Upper lobe of left lung (tissue), 6 donors: ENCODE measurements around the gene PRKAG2. TPM values are rescaled to one million over a fixed set of nuclear protein-coding genes. Genes with fewer than 3 reads are reported as not detected.
A peak's percentile ranks its signal among the peaks of the same experiment; 100 is the strongest.

ENCODE experiments used
- ATAC-seq, 2 donors: fragments of 200-7000 bp; cut with Tn5 transposase; one replicate each; pipeline ENCODE4 v1.9.1; 2022; ENCODE audit warnings: mild to moderate bottlenecking in 2 of 2, moderate library complexity in 2 of 2; ENCODE audit not compliant: low FRiP score in 2 of 2
- DNase-seq, 2 donors: peaks; one replicate each; pipeline ENCODE4 v3.0.0-alpha.2; 2019 to 2020
- H3K27ac ChIP-seq, 4 donors: fragments of 200-600 bp; sonication (generic); one replicate each; pipeline ENCODE4 v1.5.1; 2016 to 2019
- H3K27me3 ChIP-seq, 4 donors: fragments of 200-600 bp; sonication (generic); one replicate each; pipeline ENCODE4 v1.5.1; 2017 to 2019
- H3K36me3 ChIP-seq, 4 donors: fragments of 200-600 bp; sonication (generic); one replicate each; pipeline ENCODE4 v1.5.1; 2016 to 2019
- H3K4me1 ChIP-seq, 4 donors: fragments of 200-600 bp; sonication (generic); one replicate each; pipeline ENCODE4 v1.5.1; 2018 to 2019
- H3K4me3 ChIP-seq, 4 donors: fragments of 200-600 bp; sonication (generic); one replicate each; pipeline ENCODE4 v1.5.1; 2017 to 2019; ENCODE audit warnings: mild to moderate bottlenecking in 2 of 4, moderate library complexity in 1 of 4
- H3K9me3 ChIP-seq, 4 donors: fragments of 200-600 bp; sonication (generic); one replicate each; pipeline ENCODE4 v1.5.1; 2018 to 2019
- EP300 ChIP-seq, 4 donors: sonication (generic); formaldehyde crosslinking; IDR thresholded peaks; one replicate each; pipeline ENCODE4 v1.5.1; 2017; ENCODE audit warnings: antibody characterized with exemption in 4 of 4, control low read depth in 2 of 4
- POLR2A ChIP-seq, 4 donors: fragments of 450-650 bp; IDR thresholded peaks; one replicate each; pipeline ENCODE4 v1.5.1; 2016 to 2017; ENCODE audit warnings: antibody characterized with exemption in 4 of 4, mild to moderate bottlenecking in 2 of 4
- POLR2AphosphoS5 ChIP-seq, 2 donors: sonication (generic); formaldehyde crosslinking; IDR thresholded peaks; one replicate each; pipeline ENCODE4 v1.5.1; 2017; ENCODE audit warnings: antibody characterized with exemption in 2 of 2
- WGBS, 2 donors: methylation state at CpG; one replicate each; pipeline ENCODE4 v1.1.5; 2017 to 2018; 5-methylcytosine and 5-hydroxymethylcytosine counted together
- total RNA-seq, 6 donors: library from RNA; depleted of rRNA in 4 of 6; stranded (reverse); fragments of >200 nt in 4 of 6; gene quantifications; one replicate each; pipeline versions ENCODE4 v1.1.0 to v1.2.1, GENCODE V29; 2016 to 2021
- TF ChIP-seq, protein P1 (sequence below), 6 experiments: fragments of 450-650 bp in 4 of 6; fragments of 200-600 bp in 2 of 6; sonication (generic) in 2 of 6; IDR thresholded peaks; one replicate each; pipeline ENCODE4 v1.5.1; 2016 to 2019; ENCODE audit warnings: antibody characterized with exemption in 6 of 6
- donor health status: DM: no; HTN: no; CAD: no; lungs with moderate emphysema.
- donor health status: DM: no; HTN: yes; CAD: no; lungs with severe emphysema.

PRKAG2 gene
- total RNA-seq, 6 donors from 2014 or later: 20.6 to 68.1 (median 29.6) TPM

DNA sequence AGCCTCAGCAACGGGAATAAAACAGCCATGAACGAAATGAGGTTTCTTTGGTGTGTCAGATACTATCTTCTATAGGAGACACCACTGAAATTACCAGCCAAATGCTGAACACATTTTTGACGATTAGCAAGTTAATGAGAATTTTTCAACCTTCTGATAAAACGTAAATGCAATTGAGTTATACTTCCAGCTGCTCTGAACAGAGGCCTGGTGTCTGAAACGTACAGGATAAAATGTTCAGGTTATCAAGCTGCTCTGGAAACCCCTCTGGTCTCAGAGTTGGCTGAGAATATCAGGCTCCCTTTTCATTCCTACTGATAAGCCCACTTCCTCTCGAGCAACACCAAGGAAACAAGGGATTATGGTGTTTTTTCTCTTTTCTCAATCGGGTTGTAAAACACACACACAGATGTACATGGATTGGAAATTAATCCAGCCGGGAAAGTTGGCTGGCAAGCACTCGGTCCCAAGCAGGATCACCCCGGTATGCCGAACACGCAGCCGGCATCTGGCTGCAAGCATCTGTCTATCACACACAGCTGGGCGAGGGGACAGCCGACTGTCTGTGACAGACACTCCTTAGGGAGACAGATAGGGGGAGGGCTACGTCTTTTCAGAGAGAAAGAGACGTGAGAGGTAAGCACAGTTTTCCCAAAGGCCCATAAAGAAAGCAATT, 171.8 kb downstream of the PRKAG2 start:
- ATAC-seq: no peak
- 56 to 58% methylated on average over 15 to 17 of the region's 17 CpGs for WGBS, 2 donors
- TF ChIP-seq POLR2AphosphoS5 (IDR thresholded peaks at IDR 0.05) (no peak), EP300 (IDR thresholded peaks at IDR 0.05) (no peak), POLR2A (IDR thresholded peaks at IDR 0.05) (no peak)
- TF ChIP-seq, protein P1, sequence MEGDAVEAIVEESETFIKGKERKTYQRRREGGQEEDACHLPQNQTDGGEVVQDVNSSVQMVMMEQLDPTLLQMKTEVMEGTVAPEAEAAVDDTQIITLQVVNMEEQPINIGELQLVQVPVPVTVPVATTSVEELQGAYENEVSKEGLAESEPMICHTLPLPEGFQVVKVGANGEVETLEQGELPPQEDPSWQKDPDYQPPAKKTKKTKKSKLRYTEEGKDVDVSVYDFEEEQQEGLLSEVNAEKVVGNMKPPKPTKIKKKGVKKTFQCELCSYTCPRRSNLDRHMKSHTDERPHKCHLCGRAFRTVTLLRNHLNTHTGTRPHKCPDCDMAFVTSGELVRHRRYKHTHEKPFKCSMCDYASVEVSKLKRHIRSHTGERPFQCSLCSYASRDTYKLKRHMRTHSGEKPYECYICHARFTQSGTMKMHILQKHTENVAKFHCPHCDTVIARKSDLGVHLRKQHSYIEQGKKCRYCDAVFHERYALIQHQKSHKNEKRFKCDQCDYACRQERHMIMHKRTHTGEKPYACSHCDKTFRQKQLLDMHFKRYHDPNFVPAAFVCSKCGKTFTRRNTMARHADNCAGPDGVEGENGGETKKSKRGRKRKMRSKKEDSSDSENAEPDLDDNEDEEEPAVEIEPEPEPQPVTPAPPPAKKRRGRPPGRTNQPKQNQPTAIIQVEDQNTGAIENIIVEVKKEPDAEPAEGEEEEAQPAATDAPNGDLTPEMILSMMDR (IDR thresholded peaks at IDR 0.05): no peak
- Histone ChIP-seq H3K4me1 (peaks cover 0 to 20% (median 12%) of the 10 kb centered on the region in 4 donors), H3K9me3 (no peaks in the 10 kb centered on the region), H3K27me3 (no peaks in the 10 kb centered on the region), H3K4me3 (no peak overlapping the region), H3K36me3 (no peaks in the 10 kb centered on the region), H3K27ac (peak overlapping the region in 2 of 4 donors; percentile 36 to 48)
- no peak for DNase-seq

DNA sequence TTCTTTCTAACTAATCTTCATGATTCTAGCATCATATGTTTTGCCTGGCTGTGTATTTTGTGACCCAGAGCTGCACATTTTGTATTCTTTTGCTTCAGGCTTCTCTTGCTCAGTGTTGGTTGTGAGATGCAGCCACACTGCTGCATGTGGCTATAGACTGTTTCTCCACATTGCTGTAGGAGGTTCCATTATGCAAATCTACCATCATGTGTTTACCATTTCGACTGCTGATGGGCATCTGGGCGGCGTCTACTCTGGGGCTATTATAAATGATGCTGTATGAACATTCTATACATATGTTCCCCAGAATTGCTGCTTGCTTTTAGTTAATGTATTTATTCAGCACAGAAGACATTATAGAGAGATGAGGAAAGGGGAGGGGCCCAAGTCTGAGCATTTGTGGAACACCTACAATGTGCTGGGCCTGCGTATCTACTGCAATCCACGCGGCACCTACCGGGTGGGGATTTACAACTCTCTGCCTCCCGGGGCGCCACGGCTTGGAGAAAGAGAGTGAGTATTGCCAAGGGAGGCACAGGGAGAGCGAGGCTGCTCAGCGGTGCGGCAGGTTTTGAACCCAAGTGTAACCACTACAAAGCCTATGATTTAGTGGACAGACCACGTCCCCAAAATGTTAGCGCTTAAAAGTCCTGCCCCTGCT, 172.5 kb downstream of the PRKAG2 start:
- WGBS, 2 donors: 94 to 95% methylated on average over 15 of the region's 15 CpGs
- H3K9me3 ChIP-seq: no peaks in the 10 kb centered on the region
- H3K36me3 ChIP-seq: no peaks in the 10 kb centered on the region
- H3K27ac ChIP-seq: no peak overlapping the region
- ATAC-seq (no peak), DNase-seq (no peak)
- TF ChIP-seq POLR2A (IDR thresholded peaks at IDR 0.05) (no peak), POLR2AphosphoS5 (IDR thresholded peaks at IDR 0.05) (no peak), EP300 (IDR thresholded peaks at IDR 0.05) (no peak)
- TF ChIP-seq, protein P1 (IDR thresholded peaks at IDR 0.05): no peak
- no peaks in the 10 kb centered on the region for H3K27me3 ChIP-seq
- no peak overlapping the region for H3K4me3 ChIP-seq
- peaks cover 0 to 20% (median 12%) of the 10 kb centered on the region in 4 donors for H3K4me1 ChIP-seq

DNA sequence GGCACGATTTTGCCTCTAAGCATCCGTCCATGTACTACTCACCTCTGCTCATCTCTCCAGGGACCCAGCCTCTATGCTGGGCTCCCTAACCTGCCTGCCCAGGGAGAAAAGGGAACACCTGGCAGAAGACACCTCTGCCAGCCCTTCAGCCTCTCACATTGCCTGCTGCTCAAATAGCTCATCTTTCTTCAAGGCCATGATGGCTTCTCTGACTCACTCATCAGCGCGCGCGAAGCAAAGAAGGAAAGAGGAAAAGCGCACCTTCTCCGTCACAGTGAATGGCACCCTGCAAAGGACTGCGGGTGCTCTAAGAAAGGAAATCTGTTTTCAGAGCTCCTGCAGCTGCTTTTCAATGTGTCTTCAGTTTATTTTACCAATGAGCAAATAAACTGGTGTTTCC, 174.0 kb downstream of the PRKAG2 start:
- ATAC-seq (no peak), DNase-seq (no peak)
- H3K4me3 ChIP-seq: no peak overlapping the region
- H3K27me3 ChIP-seq: no peaks in the 10 kb centered on the region
- TF ChIP-seq POLR2A (IDR thresholded peaks at IDR 0.05) (no peak), POLR2AphosphoS5 (IDR thresholded peaks at IDR 0.05) (no peak), EP300 (IDR thresholded peaks at IDR 0.05) (no peak)
- TF ChIP-seq, protein P1 (IDR thresholded peaks at IDR 0.05): no peak
- no peaks in the 10 kb centered on the region for H3K36me3 ChIP-seq
- no peak overlapping the region for H3K27ac ChIP-seq
- peaks cover 0 to 20% (median 12%) of the 10 kb centered on the region in 4 donors for H3K4me1 ChIP-seq
- no peaks in the 10 kb centered on the region for H3K9me3 ChIP-seq
- WGBS, 2 donors: 89 to 92% methylated on average over 9 of the region's 9 CpGs

DNA sequence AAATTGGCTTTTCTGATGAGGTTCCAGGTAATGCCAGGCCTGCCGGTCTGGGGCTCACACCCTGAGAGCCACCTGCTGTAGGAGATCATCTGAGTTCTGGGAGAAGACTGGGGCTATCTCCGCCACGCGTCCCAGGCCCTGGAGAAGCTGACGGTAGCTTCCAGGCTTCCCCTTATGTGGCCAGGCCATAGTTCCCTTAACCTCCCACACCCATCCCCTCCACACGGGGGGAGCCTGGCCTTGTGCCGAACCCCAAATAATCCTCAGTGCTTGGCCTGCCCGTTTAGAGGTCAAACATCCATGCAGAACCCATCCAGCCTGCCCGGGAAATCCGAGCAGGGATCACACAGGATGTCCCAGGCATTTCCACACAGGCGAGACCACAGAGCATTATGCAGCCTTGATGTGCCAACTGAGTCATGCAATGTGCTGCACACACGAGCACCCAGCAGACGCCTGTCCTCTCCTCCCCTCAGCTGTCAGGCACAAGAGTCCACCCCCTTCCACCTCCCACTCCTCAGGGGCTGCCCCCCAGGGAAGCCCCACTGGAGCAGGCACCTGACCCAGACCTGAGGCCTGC, 176.2 kb downstream of the PRKAG2 start:
- Histone ChIP-seq H3K27ac (no peak overlapping the region), H3K36me3 (no peaks in the 10 kb centered on the region), H3K27me3 (no peaks in the 10 kb centered on the region), H3K4me1 (peaks cover 5 to 16% (median 9%) of the 10 kb centered on the region in 4 donors), H3K9me3 (no peaks in the 10 kb centered on the region), H3K4me3 (no peak overlapping the region)
- 74 to 94% methylated on average over 3 to 13 of the region's 13 CpGs for WGBS, 2 donors
- ATAC-seq (no peak), DNase-seq (no peak)
- TF ChIP-seq, protein P1 (IDR thresholded peaks at IDR 0.05): no peak
- no peak for TF ChIP-seq POLR2A (IDR thresholded peaks at IDR 0.05)
- TF ChIP-seq POLR2AphosphoS5 (IDR thresholded peaks at IDR 0.05): no peak
- TF ChIP-seq EP300 (IDR thresholded peaks at IDR 0.05): no peak
